H54 (cell line): Measurements from ENCODE around the gene TSPEAR.
A peak's percentile ranks its signal among the peaks of the same experiment; 100 is the strongest.
"Not testable (repeated sequence)": the region's sequence is repeated elsewhere in the genome, so short reads cannot be mapped to it uniquely, and the experiment has no call there.

Experiments
- DNase-seq: peaks from one replicate; pipeline ENCODE4 v3.0.0; 2011; ENCODE audit warnings: low spot score, mixed read lengths; ENCODE audit not compliant: insufficient read length
- FAIRE-seq: peaks from 3 replicates; lab custom pipeline; 2011; peaks lifted over from hg19 to GRCh38; lab: Jason Lieb, UNC
- POLR2A ChIP-seq: IDR thresholded peaks from 2 replicates; pipeline ENCODE4 v1.6.1; 2011; ENCODE audit warnings: low read depth, mild to moderate bottlenecking, low read length

TSPEAR gene

DNA sequence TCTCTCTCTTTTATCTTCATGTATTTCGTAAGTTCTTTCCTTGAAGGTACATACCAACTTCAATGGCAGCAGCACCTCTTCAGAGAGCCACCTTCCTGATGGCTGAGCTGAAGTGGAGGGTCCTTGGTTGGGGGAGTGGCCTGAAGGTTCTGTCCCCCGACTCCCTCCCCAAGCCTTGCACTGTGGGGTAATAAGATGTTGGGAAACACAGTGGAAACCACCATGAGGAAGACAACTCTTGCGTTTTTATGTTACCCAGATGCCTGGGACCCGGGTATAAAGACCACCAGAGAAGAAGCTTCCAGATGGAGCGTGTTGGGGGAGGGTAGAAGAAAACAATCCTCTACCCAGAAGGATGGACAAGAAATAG, 52.8 kb downstream of the TSPEAR start:
- FAIRE-seq (no peak), DNase-seq (no peak)
- TF ChIP-seq POLR2A: no peak

DNA sequence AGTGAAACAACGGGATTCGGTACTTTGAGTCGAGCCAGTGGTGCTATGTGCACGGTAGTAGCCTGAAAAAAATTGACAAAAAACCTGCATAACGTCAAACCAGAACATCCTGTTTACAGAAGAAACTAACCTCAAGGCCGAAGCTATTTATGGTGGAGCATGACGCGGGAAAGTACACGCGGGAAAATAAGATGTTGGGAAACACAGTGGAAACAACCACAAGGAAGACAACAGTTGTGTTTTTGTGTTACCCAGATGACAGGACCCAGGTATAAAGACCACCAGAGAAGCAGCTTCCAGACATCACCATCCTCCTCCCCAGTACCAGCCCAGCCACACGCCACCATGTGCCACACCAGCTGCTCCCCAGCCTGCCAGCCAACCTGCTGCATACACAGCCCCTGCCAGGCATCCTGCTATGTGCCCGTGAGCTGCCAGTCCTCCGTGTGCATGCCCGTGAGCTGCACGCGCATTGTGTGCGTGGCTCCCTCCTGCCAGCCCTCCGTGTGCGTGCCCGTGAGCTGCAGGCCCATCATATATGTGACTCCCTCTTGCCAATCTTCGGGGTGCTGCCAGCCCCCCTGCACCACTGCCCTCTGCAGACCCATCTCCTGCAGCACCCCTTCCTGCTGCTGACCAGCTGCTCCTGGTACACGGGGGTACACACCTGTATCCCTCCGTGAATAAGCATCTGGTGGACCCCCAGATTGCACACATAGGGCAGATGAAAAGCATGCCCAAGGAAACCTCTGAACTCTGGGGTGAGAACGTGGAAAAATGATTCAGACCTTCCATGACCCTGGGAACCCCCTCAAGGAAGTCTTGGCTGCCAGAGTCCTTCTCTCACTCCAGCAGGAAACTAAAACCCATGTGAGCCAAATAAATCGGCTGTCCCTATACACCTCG, 53.5 kb downstream of the TSPEAR start, which contains the start of gene KRTAP12-3:
Gene KRTAP12-3, plus strand, starts transcription at position 298 of the 906 bp plus-strand sequence. Its CDS starts 48 bp downstream, at position 346.
- no peak for FAIRE-seq
- peak; percentile 19; the same call in 1 of the 2 replicates for TF ChIP-seq POLR2A
- no peak for DNase-seq

DNA sequence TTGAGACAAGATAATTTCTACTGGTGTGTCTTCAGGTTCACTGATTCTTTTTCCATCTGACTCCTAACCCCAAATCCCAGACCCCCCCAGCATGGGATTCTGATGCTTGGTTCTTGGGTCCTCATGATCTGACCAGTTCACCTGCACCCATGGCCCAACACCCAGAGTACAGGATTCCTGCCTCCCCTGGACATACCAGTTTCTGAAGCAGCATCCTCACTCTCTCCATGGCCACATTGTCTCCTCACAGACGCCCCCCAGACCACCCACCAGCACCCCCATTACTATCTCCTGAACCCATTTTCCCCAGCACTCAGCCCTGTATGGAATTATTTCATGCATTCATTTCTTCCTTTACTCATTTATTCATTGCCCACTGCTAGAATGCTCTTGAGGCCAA, 54.5 kb downstream of the TSPEAR start:
- TF ChIP-seq POLR2A: no peak
- no peak for FAIRE-seq
- DNase-seq: no peak

DNA sequence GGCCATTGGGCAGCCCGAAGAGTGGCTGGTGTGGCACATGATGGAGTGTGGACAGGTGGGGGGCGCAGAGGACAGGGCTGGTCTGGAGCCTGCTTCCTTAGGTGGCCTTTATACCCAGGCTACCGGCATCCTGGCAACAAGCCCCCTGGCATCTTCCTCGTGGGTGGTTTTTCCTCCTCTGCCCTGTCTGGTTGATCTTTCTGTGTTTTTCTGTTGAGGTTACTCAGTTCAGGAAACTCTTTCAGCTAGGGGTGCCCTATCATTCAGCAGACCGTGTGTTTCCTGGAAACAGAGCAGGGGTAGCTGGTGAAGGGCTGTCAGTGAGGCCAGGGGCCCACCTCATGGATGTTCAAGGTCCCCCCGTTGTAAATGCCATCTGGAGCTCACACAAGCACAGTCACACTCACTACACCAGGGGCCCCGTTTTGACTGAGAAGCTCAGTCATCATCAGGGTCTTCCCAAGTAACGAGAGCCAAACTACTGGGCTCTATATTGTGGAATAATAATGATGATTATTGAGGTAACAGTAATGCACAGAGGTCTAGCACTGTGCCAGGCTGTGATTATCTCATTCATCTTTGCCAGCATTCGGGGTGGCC, 56.7 kb downstream of the TSPEAR start, which contains the start of gene KRTAP12-4:
Gene KRTAP12-4, minus strand, starts transcription at position 84 of the 600 bp plus-strand sequence. Its CDS starts 45 bp downstream, at position 39.
- DNase-seq (no peak), FAIRE-seq (no peak)
- no peak for TF ChIP-seq POLR2A

DNA sequence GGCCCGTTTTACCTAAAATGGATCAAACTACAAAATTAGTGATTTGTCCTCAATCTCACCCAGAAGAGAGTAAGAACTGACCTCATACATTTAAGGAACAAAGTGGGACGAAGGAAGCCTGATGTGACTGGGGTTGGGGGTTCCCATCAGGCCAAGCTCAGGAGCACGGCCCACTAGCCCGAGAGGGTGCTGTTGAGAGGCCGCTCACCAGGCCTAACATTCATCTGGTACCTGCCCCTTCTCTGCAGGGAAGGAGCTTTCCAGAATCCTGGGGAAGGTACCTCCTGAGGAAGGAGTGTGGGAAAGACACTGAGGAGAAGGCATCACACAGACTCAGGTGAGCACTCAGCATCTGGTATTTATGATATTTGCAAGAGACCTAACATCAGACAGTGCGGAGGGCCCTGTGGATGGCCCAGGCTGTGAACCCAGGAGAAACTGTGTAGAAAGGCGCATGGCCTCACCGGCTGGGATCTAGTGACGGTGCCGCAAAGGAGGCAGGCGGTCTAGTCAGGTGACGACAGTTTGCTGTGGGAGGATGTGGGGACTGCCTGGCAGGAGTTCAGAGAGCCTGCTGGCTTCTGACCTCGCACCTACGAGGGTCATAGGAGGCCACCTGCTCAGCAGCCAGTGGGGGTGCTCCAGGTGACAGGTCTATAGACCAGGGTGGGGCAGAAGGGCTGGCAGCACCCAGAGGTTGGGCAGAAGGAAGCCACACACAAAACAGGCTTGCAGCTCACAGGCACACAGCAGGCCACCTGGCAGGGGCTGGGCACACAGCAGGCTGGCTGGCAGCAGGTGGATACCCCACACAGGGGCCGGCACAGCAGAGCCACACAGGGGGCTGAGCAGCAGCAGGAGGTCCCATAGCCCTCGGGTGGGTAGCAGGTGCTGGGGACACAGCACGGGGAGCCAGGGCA, 57.5 kb downstream of the TSPEAR start:
- FAIRE-seq: no peak
- DNase-seq: no peak
- no peak for TF ChIP-seq POLR2A

DNA sequence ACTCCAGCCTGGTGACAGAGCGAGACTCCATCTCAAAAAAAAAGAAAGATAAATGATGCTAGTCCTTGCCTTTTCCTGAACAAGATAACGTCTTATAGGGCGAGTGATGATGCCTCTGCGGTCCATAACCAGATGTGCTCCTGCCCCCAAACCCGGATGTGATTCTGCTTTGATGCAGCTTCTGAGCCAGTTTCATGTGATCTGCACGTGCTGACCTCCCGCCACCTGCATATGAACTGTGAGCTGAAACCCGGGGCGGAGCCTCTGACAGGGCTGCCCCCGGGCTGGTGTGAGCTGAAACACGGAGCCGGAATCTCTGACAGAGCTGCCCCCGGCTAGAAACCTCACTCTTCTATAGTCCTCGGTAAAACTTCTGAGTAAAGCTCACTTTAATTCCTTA, 58.2 kb downstream of the TSPEAR start:
- DNase-seq: no peak
- no peak for TF ChIP-seq POLR2A
- no peak for FAIRE-seq

DNA sequence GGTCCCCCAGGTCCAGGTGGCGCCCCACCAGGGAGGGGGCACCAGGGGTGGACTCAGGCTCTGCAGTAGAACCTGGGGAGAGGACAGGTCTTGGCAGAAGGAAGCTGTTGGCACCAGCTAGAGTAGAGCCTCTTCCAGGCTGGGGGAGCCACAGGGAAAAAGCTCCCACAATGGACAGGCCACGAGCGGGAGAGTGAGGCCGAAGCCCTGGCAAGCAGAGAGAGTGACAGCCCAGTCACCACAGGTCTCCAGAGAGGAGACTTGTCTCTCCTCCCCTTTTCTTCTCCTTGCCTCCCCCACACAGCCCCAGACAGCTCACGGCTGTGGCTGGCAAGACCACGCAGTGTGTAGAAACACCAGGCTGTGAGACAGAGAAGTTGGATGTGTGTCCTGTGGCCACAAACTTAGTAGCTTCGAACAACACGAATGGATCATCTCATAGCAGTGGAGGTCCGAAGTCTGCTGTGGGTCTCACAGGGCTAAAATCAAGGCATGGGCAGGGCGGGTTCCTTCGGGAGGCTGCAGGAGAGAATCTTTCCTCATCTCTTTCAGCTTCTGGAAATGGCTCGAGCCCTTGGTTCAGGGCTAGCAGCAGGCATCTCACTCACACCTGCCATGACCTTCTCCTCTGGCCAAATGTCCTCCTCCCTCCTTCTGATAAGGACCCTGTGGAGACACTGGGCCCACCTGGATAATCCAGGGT, 60.2 kb downstream of the TSPEAR start:
- TF ChIP-seq POLR2A: no peak
- DNase-seq (no peak), FAIRE-seq (no peak)

DNA sequence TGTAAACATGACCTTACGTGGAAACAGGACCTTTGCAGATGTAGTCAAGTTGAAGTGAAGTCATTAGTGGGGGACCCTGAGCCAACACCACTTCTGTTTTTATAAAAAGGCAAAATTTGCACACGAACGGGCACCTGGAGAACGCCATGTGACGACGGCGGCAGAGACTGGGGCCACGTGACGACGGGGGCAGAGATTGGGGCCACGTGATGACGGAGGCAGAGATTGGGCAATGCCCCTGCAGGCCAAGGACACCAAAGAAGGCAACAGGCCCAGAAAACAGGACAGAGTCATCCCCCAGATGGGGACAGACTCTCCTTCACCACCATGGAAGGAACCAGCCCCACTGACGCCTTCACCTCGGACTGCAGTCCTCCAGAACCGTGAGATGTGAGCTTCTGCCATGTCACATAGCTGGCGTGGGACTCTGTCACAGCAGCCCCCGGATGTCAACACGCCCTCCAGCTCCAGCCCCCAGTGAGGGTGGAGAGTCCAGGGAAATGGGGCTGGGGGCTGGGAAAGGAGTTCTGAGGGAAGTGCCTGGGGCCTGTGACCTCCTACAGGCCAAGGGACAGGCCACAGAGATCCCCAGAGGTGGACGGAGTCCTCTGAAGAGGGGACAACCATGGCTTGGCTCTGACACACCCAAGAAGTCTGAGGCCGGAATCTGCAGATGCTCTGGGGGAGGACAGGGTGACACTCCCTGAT, 61.0 kb downstream of the TSPEAR start:
- DNase-seq: no peak
- no peak for TF ChIP-seq POLR2A
- no peak for FAIRE-seq

DNA sequence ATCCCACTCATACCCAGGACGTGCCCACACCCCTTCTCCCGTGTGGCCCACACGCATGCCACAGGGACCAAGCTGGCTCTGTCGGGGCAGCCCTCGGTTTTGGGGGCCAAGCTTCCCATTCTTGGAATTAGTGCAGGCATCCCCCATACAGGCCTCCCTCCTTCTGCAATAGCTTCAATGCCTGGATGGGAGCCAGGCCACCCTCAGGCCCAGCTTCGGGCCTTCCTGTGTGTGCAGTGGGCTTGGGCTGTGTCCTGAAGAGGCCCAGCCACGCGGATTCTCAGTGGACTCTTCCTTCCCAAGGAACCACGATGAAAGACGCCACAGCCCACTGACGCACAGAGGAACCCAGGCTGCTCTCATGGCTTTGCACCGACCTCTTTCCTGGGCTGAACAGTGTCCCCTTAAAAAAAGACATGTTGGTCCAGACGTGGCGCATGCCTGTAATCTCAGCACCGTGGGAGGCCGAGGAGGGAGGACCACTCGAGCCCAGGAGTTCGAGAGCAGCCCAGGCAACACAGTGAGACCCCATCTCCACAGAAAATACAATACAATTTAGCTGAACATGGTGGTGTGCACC, 61.8 kb downstream of the TSPEAR start:
- FAIRE-seq (no peak), DNase-seq (no peak)
- no peak for TF ChIP-seq POLR2A

DNA sequence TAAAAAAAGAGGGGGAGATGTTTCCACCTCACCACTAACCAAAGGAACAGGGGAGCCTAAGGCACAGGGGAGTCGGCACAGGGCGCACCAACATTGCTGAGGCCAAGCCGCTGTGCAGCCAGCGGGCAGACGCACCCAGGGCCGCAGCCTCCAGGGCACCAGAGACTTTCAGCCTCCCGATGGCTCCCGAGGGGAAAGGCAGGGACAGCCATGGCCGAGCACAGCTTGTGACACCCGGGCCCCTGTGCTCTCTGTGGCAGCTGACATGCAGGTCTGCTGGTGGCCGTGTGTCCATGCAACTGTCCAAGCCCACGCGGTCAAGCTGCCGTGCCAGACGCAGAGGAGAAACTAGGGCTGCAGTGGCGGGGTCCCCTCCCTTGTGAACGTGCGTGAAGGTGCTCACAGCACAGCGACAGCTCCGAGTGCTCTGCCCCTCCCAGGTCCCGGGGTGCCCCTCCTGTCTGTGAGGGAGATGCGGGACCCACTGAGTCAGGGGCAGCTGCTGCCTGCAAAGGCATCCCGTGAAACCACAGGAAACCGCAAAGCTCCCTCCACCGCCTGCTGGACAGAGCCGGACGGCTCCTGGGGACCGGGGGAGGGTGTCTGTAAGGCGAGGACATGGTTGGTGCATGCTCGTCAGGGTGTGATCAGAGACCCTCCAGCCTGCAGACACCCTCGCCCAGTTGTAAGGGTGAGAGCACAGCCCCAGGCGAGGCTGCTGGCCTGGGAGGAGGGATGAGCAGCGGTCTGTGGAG, 62.6 kb downstream of the TSPEAR start:
- no peak for TF ChIP-seq POLR2A
- no peak for FAIRE-seq
- no peak for DNase-seq

DNA sequence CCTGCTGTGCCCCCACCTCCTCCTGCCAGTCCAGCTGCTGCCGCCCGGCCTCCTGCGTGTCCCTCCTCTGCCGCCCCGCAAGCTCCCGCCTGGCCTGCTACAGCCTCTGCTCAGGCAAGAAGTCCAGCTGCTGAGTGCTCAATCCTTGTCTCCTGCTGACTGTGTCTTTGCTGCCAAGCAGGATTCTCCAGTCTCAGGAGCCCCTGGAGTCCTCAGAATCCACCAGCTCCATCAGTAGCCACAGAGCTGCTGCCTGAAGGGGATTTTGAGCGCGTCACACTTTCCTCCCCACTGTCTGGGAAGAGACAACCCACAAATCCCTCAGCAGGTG, 64.2 kb downstream of the TSPEAR start:
- no peak for DNase-seq
- no peak for FAIRE-seq
- no peak for TF ChIP-seq POLR2A

DNA sequence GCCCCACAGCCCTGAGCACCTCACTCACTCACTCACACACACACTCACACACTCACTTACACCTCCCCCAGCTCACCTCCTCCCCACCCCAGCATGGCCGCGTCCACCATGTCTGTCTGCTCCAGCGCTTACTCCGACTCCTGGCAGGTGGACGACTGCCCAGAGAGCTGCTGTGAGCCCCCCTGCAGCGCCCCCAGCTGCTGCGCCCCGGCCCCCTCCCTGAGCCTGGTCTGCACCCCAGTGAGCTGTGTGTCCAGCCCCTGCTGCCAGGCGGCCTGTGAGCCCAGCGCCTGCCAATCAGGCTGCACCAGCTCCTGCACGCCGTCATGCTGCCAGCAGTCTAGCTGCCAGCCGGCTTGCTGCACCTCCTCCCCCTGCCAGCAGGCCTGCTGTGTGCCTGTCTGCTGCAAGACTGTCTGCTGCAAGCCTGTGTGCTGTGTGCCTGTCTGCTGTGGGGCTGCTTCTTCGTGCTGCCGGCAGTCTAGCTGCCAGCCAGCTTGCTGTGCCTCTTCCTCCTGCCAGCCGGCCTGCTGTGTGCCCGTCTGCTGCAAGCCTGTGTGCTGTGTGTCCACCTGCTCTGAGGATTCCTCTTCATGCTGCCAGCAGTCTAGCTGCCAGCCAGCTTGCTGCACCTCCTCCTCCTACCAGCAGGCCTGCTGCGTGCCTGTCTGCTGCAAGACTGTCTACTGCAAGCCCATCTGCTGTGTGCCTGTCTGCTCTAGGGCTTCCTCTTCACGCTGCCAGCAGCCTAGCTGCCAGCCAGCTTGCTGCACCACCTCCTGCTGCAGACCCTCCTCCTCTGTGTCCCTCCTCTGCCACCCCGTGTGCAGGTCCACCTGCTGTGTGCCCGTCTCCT, 64.8 kb downstream of the TSPEAR start, which contains the start of gene KRTAP10-11:
Gene KRTAP10-11, plus strand, starts transcription at position 49 of the 856 bp plus-strand sequence. Its CDS starts 45 bp downstream, at position 94.
- not testable (repeated sequence) for DNase-seq, FAIRE-seq
